Ishikawa (cell line): ENCODE measurements around the gene MIA3.

ENCODE experiments used
- CEBPB ChIP-seq: IDR thresholded peaks from 2 replicates; pipeline ENCODE4 v1.6.1; 2012
- CREB1 ChIP-seq: IDR thresholded peaks from 2 replicates; pipeline ENCODE4 v1.6.1; 2012; ENCODE audit warnings: low read depth
- EGR1 ChIP-seq: IDR thresholded peaks from 2 replicates; pipeline ENCODE4 v1.6.1; 2012
- EP300 ChIP-seq: IDR thresholded peaks from 2 replicates; pipeline ENCODE4 v1.6.1; 2012; ENCODE audit warnings: borderline replicate concordance
- FOXM1 ChIP-seq: IDR thresholded peaks from 2 replicates; pipeline ENCODE4 v1.6.1; 2012; ENCODE audit warnings: low read depth, borderline replicate concordance
- MAX ChIP-seq: IDR thresholded peaks from 2 replicates; pipeline ENCODE4 v1.6.1; 2012
- NFIC ChIP-seq: IDR thresholded peaks from 2 replicates; pipeline ENCODE4 v1.6.1; 2012
- RAD21 ChIP-seq: IDR thresholded peaks from 2 replicates; pipeline ENCODE4 v1.6.1; 2012; ENCODE audit warnings: low read depth
- REST ChIP-seq: IDR thresholded peaks from 2 replicates; pipeline ENCODE4 v1.6.1; 2012; ENCODE audit warnings: low read depth, mild to moderate bottlenecking
- TAF1 ChIP-seq: IDR thresholded peaks from 2 replicates; pipeline ENCODE4 v1.6.1; 2012; ENCODE audit warnings: low read depth, mild to moderate bottlenecking
- TCF12 ChIP-seq: IDR thresholded peaks from 2 replicates; pipeline ENCODE4 v1.6.1; 2012; ENCODE audit warnings: low read depth
- TEAD4 ChIP-seq: IDR thresholded peaks from 2 replicates; pipeline ENCODE4 v1.6.1; 2012
- USF1 ChIP-seq: IDR thresholded peaks from 2 replicates; pipeline ENCODE4 v1.6.1; 2012
- YY1 ChIP-seq: IDR thresholded peaks from 2 replicates; pipeline ENCODE4 v1.6.1; 2012; ENCODE audit warnings: low read depth
- ZBTB7A ChIP-seq: IDR thresholded peaks from 2 replicates; pipeline ENCODE4 v1.6.1; 2012; ENCODE audit warnings: low read depth

Gene MIA3

GRCh38 chr1:222624214-222624613, 6.3 kb downstream of the MIA3 start:
- no peak for TF ChIP-seq EP300
- no peak for TF ChIP-seq CREB1
- TF ChIP-seq TCF12 = no peak
- TF ChIP-seq USF1 = no peak
- TF ChIP-seq FOXM1 = no peak
- TF ChIP-seq TEAD4 = no peak
- no peak for TF ChIP-seq NFIC
- no peak for TF ChIP-seq YY1
- TF ChIP-seq CEBPB = no peak
- TF ChIP-seq MAX = no peak
- no peak for TF ChIP-seq EGR1
- TF ChIP-seq ZBTB7A = no peak

GRCh38 chr1:222627232-222627631, 9.3 kb downstream of the MIA3 start:
- TF ChIP-seq USF1 (no peak), CEBPB (no peak), EP300 (no peak), FOXM1 (no peak), YY1 (no peak), EGR1 (no peak), TAF1 (no peak), MAX (no peak), TCF12 (no peak), RAD21 (no peak), ZBTB7A (no peak), REST (no peak), CREB1 (no peak), NFIC (no peak), TEAD4 (no peak)

GRCh38 chr1:222629921-222630535, 12.1 kb downstream of the MIA3 start:
- no peak for TF ChIP-seq USF1
- TF ChIP-seq EP300 = no peak

GRCh38 chr1:222631611-222632208, 13.8 kb downstream of the MIA3 start:
- TF ChIP-seq TAF1 (no peak), RAD21 (no peak), TCF12 (no peak), MAX (no peak), USF1 (no peak), NFIC (no peak), EGR1 (no peak), CEBPB (no peak), REST (no peak), TEAD4 (no peak), FOXM1 (no peak), EP300 (no peak), YY1 (no peak), CREB1 (no peak)
